Measurements from ENCODE around the gene STATH. TPM values are rescaled to one million over a fixed set of nuclear protein-coding genes. Genes with fewer than 3 reads are reported as not detected.

Gene STATH, protein sequence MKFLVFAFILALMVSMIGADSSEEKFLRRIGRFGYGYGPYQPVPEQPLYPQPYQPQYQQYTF
- total RNA-seq, result not detected

- 76 to 80% methylated on average over 3 of the region's 3 CpGs for WGBS, 2 donors
- ATAC-seq (ENCODE audit: low FRiP score in 2 of 2), result no peak
- no peaks in the 10 kb centered on the region for H3K27me3 ChIP-seq
- no peak for DNase-seq
- no peak within 1 kb of the TSS for H3K27ac ChIP-seq
- no peaks in the 10 kb centered on the region for H3K9me3 ChIP-seq
- TF ChIP-seq POLR2AphosphoS5 (IDR thresholded peaks at IDR 0.05) (no peak), EP300 (IDR thresholded peaks at IDR 0.05) (no peak), POLR2A (IDR thresholded peaks at IDR 0.05) (no peak)
- TF ChIP-seq, protein P1, sequence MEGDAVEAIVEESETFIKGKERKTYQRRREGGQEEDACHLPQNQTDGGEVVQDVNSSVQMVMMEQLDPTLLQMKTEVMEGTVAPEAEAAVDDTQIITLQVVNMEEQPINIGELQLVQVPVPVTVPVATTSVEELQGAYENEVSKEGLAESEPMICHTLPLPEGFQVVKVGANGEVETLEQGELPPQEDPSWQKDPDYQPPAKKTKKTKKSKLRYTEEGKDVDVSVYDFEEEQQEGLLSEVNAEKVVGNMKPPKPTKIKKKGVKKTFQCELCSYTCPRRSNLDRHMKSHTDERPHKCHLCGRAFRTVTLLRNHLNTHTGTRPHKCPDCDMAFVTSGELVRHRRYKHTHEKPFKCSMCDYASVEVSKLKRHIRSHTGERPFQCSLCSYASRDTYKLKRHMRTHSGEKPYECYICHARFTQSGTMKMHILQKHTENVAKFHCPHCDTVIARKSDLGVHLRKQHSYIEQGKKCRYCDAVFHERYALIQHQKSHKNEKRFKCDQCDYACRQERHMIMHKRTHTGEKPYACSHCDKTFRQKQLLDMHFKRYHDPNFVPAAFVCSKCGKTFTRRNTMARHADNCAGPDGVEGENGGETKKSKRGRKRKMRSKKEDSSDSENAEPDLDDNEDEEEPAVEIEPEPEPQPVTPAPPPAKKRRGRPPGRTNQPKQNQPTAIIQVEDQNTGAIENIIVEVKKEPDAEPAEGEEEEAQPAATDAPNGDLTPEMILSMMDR (IDR thresholded peaks at IDR 0.05), result no peak
- H3K4me3 ChIP-seq, result no peak within 1 kb of the TSS
- no peaks in the 10 kb centered on the region for H3K4me1 ChIP-seq
- no peaks in the 10 kb centered on the region for H3K36me3 ChIP-seq
Observed at GRCh38 chr4:69995526-69996016, at the start of gene STATH. TSS of gene STATH (plus strand) at chr4:69995966. CDS start at chr4:69998438, 2,472 bp downstream.

DNA sequence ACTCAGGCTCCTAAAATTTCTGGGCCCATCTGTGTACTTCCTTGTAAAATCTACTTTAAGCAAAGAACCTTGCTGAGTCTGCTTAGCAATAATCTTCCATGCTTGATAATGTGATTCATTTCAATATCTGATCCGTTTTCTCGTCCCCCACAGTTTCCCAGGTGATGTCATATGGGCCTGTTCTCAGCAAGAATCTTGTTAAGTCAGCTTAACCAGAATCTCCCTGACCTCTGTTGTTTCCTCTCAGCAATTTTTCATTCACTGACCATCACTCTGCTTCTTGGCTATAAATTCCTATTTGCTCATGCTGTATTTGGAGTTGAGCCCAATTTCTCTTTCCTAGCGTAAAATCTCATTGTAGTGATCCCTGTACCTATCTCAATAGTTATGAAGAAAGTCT, 44.2 kb upstream of the STATH start:
- no peaks in the 10 kb centered on the region for H3K4me1 ChIP-seq
- H3K27ac ChIP-seq, result no peak overlapping the region
- TF ChIP-seq EP300 (IDR thresholded peaks at IDR 0.05), result no peak
- TF ChIP-seq POLR2A (IDR thresholded peaks at IDR 0.05), result no peak
- TF ChIP-seq, protein P1 (IDR thresholded peaks at IDR 0.05), result no peak
- no peak for TF ChIP-seq POLR2AphosphoS5 (IDR thresholded peaks at IDR 0.05)
- no peak overlapping the region for H3K4me3 ChIP-seq
- no peaks in the 10 kb centered on the region for H3K27me3 ChIP-seq
- WGBS, 2 donors, result 65 to 83% methylated on average over 3 of the region's 3 CpGs
- no peak for DNase-seq
- no peak for ATAC-seq (ENCODE audit: low FRiP score in 2 of 2)
- no peaks in the 10 kb centered on the region for H3K36me3 ChIP-seq
- H3K9me3 ChIP-seq, result no peaks in the 10 kb centered on the region

DNA sequence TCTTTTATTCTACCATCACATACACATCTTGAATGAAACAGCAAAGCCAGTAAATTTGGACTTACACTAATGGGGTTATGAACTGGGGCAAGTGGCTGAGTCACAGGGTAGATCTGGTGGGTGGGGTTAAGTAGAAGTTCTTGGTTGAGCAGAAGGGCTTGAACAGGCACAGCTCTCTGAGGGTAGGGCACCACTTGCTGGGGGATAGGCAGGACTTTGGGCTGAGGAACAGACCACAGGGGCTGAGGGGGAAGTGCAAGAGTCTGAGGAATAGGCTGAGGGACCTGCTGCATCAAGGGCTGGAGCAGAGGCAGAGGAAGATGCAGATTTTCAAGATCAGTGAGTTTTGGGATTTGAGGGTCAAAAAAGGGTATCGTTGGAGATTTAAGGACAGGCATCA, 38.6 kb upstream of the STATH start:
- no peak overlapping the region for H3K27ac ChIP-seq

GRCh38 chr4:69965628-69966027, 30.1 kb upstream of the STATH start, which contains the start of gene CSN2:
TSS of gene CSN2 (minus strand) at chr4:69965728. CDS start at chr4:69960995, 4,733 bp downstream.
- ATAC-seq (ENCODE audit: low FRiP score in 2 of 2) (no peak), DNase-seq (no peak)
- TF ChIP-seq EP300 (IDR thresholded peaks at IDR 0.05) (no peak), POLR2AphosphoS5 (IDR thresholded peaks at IDR 0.05) (no peak), POLR2A (IDR thresholded peaks at IDR 0.05) (no peak)
- TF ChIP-seq, protein P1 (IDR thresholded peaks at IDR 0.05), result no peak
- Histone ChIP-seq H3K27me3 (no peaks in the 10 kb centered on the region), H3K36me3 (no peaks in the 10 kb centered on the region), H3K4me1 (no peaks in the 10 kb centered on the region), H3K27ac (no peak within 1 kb of the TSS), H3K4me3 (no peak within 1 kb of the TSS), H3K9me3 (no peaks in the 10 kb centered on the region)
- WGBS, 2 donors, result 82 to 90% methylated on average over 2 of the region's 2 CpGs

More for the DNA sequence above, 38.6 kb upstream of the STATH start:
- WGBS, 2 donors, result 80 to 100% methylated on average over 1 of the region's 1 CpG
- H3K27me3 ChIP-seq, result no peaks in the 10 kb centered on the region
- no peak overlapping the region for H3K4me3 ChIP-seq
- no peaks in the 10 kb centered on the region for H3K4me1 ChIP-seq
- TF ChIP-seq EP300 (IDR thresholded peaks at IDR 0.05), result no peak
- TF ChIP-seq POLR2A (IDR thresholded peaks at IDR 0.05), result no peak
- TF ChIP-seq, protein P1 (IDR thresholded peaks at IDR 0.05), result no peak
- TF ChIP-seq POLR2AphosphoS5 (IDR thresholded peaks at IDR 0.05), result no peak
- no peaks in the 10 kb centered on the region for H3K36me3 ChIP-seq
- DNase-seq, result no peak
- no peak for ATAC-seq (ENCODE audit: low FRiP score in 2 of 2)
- no peaks in the 10 kb centered on the region for H3K9me3 ChIP-seq

DNA sequence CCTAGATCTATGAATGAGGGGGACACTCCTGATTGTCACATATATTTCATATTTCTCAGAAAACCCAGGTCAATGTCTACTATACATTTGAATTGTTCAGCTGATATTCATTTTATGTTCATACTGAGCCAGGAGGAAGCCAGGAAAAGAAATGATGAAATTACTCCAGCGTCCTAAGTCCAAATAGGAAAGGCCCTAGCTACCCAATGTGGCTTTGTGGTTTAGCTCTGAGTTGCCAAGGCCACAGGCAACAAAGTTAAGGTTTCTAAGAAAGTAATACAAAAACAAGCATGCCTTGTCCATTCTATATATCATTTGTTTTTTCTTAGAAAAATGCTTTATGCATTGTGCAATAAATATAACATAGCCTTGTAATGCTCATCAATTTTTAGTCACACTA, 25.7 kb upstream of the STATH start:
- ATAC-seq (ENCODE audit: low FRiP score in 2 of 2) (no peak), DNase-seq (no peak)
- TF ChIP-seq, protein P1 (IDR thresholded peaks at IDR 0.05), result no peak
- TF ChIP-seq POLR2A (IDR thresholded peaks at IDR 0.05) (no peak), EP300 (IDR thresholded peaks at IDR 0.05) (no peak), POLR2AphosphoS5 (IDR thresholded peaks at IDR 0.05) (no peak)
- no peak overlapping the region for H3K27ac ChIP-seq
- H3K4me3 ChIP-seq, result no peak overlapping the region
- no peaks in the 10 kb centered on the region for H3K27me3 ChIP-seq
- WGBS, 2 donors, result 41 to 52% methylated on average over 1 of the region's 1 CpG
- H3K9me3 ChIP-seq, result no peaks in the 10 kb centered on the region
- H3K4me1 ChIP-seq, result no peaks in the 10 kb centered on the region
- no peaks in the 10 kb centered on the region for H3K36me3 ChIP-seq

All from upper lobe of left lung (tissue), 6 donors.